Stomach (tissue), 4 donors: Measurements from ENCODE around the gene USP34.

Source experiments
- POLR2A ChIP-seq, 4 donors: fragments of 450-650 bp; IDR thresholded peaks; one replicate each; pipeline ENCODE4 v1.6.1; 2016; ENCODE audit warnings: antibody characterized with exemption in 4 of 4, control low read depth in 2 of 4, mild to moderate bottlenecking in 1 of 4, moderate library complexity in 1 of 4
- POLR2AphosphoS5 ChIP-seq, 3 donors: sonication (generic); formaldehyde crosslinking; IDR thresholded peaks; one replicate each; pipeline ENCODE4 v1.6.1; 2016; ENCODE audit warnings: antibody characterized with exemption in 3 of 3

DNA sequence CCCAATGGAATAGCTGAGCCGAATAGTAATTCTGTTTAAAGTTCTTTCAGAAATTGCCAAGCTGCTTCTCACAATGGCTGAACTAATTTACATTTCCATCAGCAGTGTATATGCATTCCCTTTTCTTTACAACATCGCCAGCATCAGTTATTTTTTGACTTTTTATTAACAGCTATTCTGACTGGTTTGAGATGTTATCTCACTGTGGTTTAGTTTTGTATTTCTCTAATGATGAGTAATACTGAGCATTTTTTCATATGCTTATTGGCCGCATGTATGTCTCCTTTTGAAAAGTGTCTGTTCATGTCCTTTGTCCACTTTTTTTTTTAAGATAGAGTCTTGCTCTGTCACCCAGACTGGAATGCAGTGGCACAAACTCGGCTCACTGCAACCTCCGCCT is 208.2 kb downstream of the USP34 start:
- TF ChIP-seq POLR2A (IDR thresholded peaks at IDR 0.05) = no peak
- no peak for TF ChIP-seq POLR2AphosphoS5 (IDR thresholded peaks at IDR 0.05)
